Measurements from ENCODE around the gene NUDT14. TPM values are rescaled to one million over a fixed set of nuclear protein-coding genes. Genes with fewer than 3 reads are reported as not detected.

NUDT14 gene
- total RNA-seq, 4 donors from 2014 or later: 12.9 to 19.4 (median 15.7) TPM

DNA sequence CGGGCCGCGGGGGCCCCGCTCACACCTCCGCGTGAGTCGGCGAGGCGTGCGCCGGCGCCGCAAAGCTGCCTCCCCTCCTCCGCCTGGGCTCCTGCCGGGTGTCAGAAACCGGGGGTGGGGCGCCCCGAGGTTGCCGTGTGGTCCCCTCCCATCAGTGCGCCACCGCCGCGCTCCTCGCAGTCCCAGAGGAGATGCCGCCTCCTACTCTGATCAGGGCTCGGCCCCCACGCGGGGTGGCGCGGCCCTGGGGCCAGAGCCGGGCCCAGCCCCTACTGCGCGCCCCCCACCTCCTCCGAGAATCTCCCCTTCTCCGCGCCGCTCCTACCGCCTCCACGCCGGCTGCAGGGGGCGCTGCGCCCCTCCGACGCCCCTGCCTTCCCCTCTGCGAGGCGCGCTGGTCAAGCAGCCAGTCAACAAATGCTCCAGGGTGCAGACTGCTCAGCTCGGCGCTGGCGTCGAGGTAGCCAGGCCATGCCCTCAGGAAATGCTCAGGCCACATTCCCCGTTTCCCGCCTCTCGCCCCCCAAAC lies 12.1 kb downstream of the NUDT14 start:
- no peak overlapping the region for H3K4me3 ChIP-seq (ENCODE audit: low read depth, poor library complexity, severe bottlenecking)
- intact Hi-C loops (cut with DNase I; ENCODE audit: low total_unique reads): loop anchor here (10.0 kb wide), 1 partner anchor 74 kb away; no protein-coding TSS in a partner anchor
- DNase-seq (ENCODE audit: low spot score in 2 of 2): no peak
- TF ChIP-seq POLR2A (IDR thresholded peaks at IDR 0.05): no peak
- TF ChIP-seq, protein P1, sequence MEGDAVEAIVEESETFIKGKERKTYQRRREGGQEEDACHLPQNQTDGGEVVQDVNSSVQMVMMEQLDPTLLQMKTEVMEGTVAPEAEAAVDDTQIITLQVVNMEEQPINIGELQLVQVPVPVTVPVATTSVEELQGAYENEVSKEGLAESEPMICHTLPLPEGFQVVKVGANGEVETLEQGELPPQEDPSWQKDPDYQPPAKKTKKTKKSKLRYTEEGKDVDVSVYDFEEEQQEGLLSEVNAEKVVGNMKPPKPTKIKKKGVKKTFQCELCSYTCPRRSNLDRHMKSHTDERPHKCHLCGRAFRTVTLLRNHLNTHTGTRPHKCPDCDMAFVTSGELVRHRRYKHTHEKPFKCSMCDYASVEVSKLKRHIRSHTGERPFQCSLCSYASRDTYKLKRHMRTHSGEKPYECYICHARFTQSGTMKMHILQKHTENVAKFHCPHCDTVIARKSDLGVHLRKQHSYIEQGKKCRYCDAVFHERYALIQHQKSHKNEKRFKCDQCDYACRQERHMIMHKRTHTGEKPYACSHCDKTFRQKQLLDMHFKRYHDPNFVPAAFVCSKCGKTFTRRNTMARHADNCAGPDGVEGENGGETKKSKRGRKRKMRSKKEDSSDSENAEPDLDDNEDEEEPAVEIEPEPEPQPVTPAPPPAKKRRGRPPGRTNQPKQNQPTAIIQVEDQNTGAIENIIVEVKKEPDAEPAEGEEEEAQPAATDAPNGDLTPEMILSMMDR (IDR thresholded peaks at IDR 0.05): no peak
- 6 to 56% methylated on average over 3 to 50 of the region's 54 CpGs for WGBS, 2 donors

DNA sequence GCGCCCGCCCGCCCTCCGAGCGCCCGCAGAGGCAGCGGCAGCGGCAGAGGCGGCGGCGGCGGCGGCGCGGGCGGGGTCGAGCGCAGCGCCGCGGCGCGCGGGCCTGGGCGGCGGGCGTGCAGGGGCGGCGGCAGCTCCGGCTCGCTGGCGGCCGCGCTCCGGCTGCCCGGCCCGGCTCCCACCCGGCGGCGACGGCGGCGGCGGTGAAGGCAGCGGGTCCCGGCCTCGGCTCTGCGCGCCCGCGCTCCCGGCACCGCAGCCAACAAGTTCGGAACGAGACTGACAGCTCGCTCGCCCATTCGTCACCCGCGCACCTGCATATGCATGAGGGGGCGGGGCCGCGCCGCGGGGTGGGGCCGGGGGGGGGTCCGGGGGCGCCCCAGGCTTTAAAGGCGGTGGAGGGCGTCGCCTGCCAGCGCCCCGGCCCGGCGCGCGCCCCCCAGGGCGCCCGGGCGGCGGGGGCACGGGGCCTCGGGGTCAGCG lies 12.6 kb downstream of the NUDT14 start, which contains the start of gene JAG2:
TSS of gene JAG2 (minus strand) at position 281 of the 483 bp plus-strand sequence. CDS start 356 bp downstream, outside the sequence.
- WGBS, 2 donors: 0% methylated on average over 30 of the region's 84 CpGs; no CpG with 5 or more reads in 1 of the 2 donors
- intact Hi-C loops (cut with DNase I; ENCODE audit: low total_unique reads): loop anchor here (10.0 kb wide), 1 partner anchor 74 kb away; no protein-coding TSS in a partner anchor
- TF ChIP-seq POLR2A (IDR thresholded peaks at IDR 0.05): no peak
- TF ChIP-seq, protein P1 (IDR thresholded peaks at IDR 0.05): no peak
- no peak for DNase-seq (ENCODE audit: low spot score in 2 of 2)
- H3K4me3 ChIP-seq (ENCODE audit: low read depth, poor library complexity, severe bottlenecking): peak within 1 kb of the TSS; percentile 6

DNA sequence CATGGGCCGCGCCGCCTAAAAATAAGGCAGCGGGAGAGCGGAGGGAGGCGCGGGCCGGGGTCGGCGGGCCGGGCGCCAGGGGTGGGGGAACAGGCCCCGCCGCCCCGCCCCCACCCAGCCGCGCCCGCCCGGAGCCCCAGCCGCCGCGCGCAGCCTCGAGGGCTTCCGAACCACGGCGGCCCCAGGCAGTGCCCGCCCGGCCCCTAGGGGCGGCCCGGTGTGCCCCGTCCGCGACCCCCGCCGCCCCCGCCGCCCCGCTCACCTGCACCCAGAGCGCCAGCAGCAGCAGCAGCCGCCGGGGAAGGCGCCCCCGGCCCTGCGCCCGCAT lies 13.1 kb downstream of the NUDT14 start:
- peak overlapping the region; percentile 6 for H3K4me3 ChIP-seq (ENCODE audit: low read depth, poor library complexity, severe bottlenecking)
- DNase-seq (ENCODE audit: low spot score in 2 of 2): no peak
- TF ChIP-seq POLR2A (IDR thresholded peaks at IDR 0.05): no peak
- intact Hi-C loops (cut with DNase I; ENCODE audit: low total_unique reads): loop anchor here (10.0 kb wide), 1 partner anchor 73 kb away; no protein-coding TSS in a partner anchor
- WGBS, 2 donors: 0% methylated on average over 17 of the region's 46 CpGs; no CpG with 5 or more reads in 1 of the 2 donors

DNA sequence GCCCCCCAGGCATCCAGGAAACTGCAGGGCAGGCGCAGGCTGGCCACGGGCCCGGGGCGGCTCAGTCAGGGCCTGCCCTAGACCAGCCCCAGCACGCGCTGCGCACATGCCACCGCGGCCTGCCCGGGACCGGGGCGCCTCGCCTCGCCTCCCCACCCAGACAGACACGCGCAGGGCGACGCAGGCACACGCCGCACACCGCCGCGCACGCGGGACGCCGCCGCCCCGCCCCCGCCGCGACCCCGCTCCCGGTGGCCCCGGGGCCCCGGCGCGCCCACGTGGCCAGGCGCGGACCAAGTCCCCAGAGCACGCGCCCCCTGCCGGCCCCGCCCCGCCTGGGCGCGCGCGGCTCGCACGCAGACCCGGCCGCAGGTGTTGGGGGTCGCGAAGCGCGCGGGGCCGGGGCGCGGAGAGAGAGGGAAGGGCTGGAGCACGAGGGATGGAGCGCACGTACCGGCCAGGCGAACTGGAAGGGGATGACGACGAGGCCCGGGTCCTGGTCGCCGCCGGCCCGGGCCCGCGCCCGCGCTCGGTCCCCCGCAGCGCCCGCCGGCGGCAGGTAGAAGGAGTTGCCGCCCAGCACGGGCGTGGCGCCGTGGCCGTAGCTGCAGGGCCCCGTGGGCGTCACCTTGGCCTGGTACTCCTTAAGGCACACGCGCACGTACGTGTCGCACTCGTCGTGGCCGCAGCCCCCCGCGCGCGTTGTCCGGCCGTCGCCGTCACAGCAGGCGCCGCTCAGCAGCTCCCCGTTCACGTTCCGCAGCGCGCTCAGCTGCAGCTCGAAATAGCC lies 13.6 kb downstream of the NUDT14 start:
- peak overlapping the region; percentile 6 for H3K4me3 ChIP-seq (ENCODE audit: low read depth, poor library complexity, severe bottlenecking)
- 1 to 4% methylated on average over 28 to 97 of the region's 116 CpGs for WGBS, 2 donors
- intact Hi-C loops (cut with DNase I; ENCODE audit: low total_unique reads): loop anchor here (10.0 kb wide), 1 partner anchor 73 kb away; no protein-coding TSS in a partner anchor
- DNase-seq (ENCODE audit: low spot score in 2 of 2): no peak
- no peak for TF ChIP-seq POLR2A (IDR thresholded peaks at IDR 0.05)
- TF ChIP-seq, protein P1 (IDR thresholded peaks at IDR 0.05): no peak

DNA sequence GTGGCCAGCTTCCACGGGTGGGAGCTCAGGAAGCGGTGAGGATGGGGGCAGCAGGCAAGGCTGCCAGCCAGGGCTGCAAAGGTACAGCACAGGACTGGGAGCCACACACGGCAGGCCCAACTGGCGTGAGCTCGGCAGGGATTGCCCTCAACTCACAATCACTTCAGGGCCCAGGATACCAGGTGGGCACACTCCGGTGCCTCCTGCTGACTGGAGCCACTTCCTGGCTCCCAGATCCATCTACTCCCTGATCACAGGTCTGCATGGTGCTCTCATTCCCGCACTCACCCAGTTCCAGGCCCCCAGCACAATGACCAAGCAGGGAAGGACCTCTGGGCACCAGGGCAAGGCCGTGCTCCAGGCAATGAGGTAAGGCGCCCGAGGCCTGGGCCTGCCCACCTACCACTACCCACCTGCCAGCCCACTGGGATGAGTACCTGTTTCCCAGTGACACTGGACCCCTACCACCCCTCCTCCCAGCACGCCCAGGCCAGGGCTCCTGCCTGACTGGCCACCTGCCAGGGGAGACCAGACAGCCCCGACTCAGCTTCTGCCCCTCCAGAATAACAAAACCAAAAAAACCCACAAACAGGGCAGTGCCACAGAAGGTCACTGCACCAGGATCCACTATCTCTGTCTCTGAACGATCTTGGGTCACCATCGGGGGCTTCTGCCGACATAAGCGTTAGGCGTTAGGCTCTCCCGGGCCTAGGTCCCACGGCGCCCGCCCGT lies 14.4 kb downstream of the NUDT14 start:
- TF ChIP-seq POLR2A (IDR thresholded peaks at IDR 0.05): no peak
- TF ChIP-seq, protein P1 (IDR thresholded peaks at IDR 0.05): no peak
- DNase-seq (ENCODE audit: low spot score in 2 of 2): no peak
- H3K4me3 ChIP-seq (ENCODE audit: low read depth, poor library complexity, severe bottlenecking): no peak overlapping the region
- 48 to 50% methylated on average over 16 to 19 of the region's 22 CpGs for WGBS, 2 donors
- intact Hi-C loops (cut with DNase I; ENCODE audit: low total_unique reads): loop anchor here (10.0 kb wide), 1 partner anchor 72 kb away; no protein-coding TSS in a partner anchor

All from lower leg skin (tissue), 4 donors.